ENCODE results near the gene TSPAN5.

TSPAN5 gene

DNA sequence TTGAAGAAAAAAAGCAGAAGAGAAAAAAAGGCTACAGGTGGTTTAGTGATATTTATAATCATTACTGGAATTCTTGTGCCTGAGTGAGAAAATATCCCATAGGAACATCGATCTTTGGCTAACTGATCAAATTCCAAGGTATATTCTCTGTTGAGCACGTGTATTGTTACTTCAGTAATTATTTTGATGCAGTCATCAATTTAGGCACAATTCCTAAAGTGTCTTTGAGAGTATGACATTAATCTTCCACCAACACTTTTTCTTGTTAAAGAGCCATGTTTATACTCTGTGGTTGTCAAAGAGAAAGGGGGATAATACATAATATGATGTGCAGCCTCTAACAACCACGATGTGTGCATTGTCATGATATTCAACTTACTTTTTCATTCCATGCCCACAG is 151.1 kb downstream of the TSPAN5 start:
- no peak for TF ChIP-seq CTCF (IDR thresholded peaks at IDR 0.05; ENCODE audit: insufficient read depth, low read depth, low read length, missing control alignments)
- H3K4me3 ChIP-seq (ENCODE audit: low read depth, low read length): no peak overlapping the region
- DNase-seq (ENCODE audit: low read depth): no peak

DNA sequence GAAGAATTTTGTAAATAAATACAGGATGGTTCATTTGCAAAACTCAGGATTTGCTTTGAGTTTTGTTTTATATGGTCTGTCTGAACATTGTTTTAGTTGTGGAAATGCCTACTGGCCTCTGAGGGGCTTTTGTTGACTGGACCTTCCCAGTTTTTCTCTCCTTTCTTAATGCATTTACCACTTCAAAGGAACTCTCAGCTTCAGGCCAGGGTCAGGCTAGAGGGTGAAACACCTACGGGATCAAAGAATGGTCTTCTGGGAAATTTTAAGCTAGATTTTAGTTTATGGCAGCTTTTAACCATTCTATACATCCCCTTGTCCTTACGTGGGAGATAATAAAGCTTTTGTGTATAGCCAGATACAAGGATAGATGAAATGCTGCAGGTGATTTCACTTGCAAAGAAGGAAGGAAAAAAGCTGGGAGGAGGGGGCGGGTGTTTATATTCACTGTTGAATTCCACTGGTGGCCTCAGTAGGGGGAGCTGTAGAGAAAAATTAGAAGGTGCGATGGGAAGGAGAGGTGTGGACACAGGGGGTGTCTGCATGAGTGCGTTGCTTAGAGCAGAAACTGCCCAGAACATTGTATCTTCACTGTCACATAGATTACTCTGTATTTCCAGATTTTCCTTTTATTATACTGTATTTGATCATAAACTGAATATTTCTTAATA is 151.8 kb downstream of the TSPAN5 start:
- no peak for TF ChIP-seq CTCF (IDR thresholded peaks at IDR 0.05; ENCODE audit: insufficient read depth, low read depth, low read length, missing control alignments)
- H3K4me3 ChIP-seq (ENCODE audit: low read depth, low read length): no peak overlapping the region
- no peak for DNase-seq (ENCODE audit: low read depth)

- TF ChIP-seq CTCF (IDR thresholded peaks at IDR 0.05; ENCODE audit: insufficient read depth, low read depth, low read length, missing control alignments): no peak
- DNase-seq (ENCODE audit: low read depth): no peak
- H3K4me3 ChIP-seq (ENCODE audit: low read depth, low read length): no peak overlapping the region
Measured at GRCh38 chr4:98505992-98506391, 152.4 kb downstream of the TSPAN5 start.

DNA sequence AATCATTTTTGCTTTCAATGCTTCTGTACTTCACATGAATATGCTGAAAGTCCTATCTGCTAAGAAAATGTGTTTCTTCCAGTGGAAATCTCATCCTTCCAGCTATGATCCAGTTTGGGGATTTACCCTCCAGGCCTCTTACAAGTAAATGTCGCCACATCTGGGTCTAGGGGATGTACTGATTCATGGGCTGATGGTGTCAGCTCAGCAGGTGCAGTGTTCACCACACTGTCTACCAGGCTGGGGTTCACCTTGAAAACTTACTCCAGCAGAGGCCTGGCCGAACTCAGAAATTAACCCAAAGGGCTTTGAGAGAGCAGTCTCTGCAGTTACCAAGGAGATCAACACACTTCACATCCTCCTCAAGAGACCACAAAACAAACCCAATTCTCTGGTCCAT is 154.3 kb downstream of the TSPAN5 start:
- no peak for TF ChIP-seq CTCF (IDR thresholded peaks at IDR 0.05; ENCODE audit: insufficient read depth, low read depth, low read length, missing control alignments)
- DNase-seq (ENCODE audit: low read depth): no peak
- H3K4me3 ChIP-seq (ENCODE audit: low read depth, low read length): no peak overlapping the region

DNA sequence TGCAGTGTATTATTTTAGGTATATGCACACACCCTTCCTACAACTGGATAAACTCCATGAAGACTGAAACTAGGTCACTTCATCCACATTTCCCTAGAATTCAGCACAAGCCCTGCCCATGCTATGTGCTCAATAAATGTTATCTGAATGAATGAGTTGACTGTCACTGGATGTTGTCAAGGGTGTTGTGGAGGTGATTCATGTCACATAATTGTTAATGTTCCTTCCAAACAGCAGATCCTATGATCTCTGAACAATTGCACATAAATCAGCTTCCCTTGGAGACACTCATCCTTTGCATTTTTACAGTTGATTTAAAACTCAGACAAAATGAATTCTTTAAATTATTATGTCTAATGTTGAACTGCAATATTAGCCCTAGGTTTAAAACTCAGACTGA is 154.7 kb downstream of the TSPAN5 start:
- no peak for TF ChIP-seq CTCF (IDR thresholded peaks at IDR 0.05; ENCODE audit: insufficient read depth, low read depth, low read length, missing control alignments)
- no peak for DNase-seq (ENCODE audit: low read depth)
- H3K4me3 ChIP-seq (ENCODE audit: low read depth, low read length): no peak overlapping the region

DNA sequence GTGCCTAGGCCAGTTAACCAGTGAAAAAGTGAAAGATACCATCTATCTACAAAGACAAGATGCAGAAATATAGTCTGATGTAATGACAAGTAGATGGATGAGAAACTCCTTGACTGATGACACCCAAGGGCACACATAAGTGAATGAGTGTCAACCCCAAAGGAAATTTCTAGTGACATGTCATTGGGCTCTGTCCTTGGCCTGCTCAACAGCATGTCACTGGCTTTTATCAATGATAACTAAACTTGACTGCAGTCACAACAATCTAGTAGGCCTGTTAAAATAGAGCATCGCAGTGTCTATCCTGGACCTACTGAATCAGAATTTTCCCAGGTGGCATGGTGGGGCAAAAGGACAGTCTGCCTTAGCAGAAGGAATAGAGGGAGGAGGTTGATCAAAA is 155.8 kb downstream of the TSPAN5 start:
- DNase-seq (ENCODE audit: low read depth): no peak
- TF ChIP-seq CTCF (IDR thresholded peaks at IDR 0.05; ENCODE audit: insufficient read depth, low read depth, low read length, missing control alignments): no peak
- H3K4me3 ChIP-seq (ENCODE audit: low read depth, low read length): no peak overlapping the region

DNA sequence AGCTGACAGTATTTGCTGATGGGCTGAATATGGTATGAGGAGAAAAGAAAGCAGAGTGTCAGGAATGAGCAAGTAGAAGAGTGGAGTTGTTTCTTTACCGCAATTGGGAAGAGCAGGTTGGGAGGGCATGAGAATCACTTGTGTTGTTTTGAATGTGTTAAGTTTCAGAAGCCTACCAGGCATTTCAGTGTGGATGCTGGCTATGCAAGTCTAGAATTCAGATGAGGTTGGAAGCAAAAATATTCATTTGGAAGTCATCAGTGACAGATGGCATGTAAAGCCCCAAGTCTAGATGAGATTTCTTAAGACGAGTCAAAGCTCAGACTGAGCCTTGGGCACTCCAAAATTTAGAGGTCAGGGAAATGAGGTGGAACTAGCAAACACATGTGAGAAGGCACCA is 156.4 kb downstream of the TSPAN5 start:
- TF ChIP-seq CTCF (IDR thresholded peaks at IDR 0.05; ENCODE audit: insufficient read depth, low read depth, low read length, missing control alignments): no peak
- no peak for DNase-seq (ENCODE audit: low read depth)
- H3K4me3 ChIP-seq (ENCODE audit: low read depth, low read length): no peak overlapping the region

Data from GM12865 (cell line).